Inferior parietal cortex (tissue), 1 donor: Measurements from ENCODE around the gene TBC1D10B.

Experiments used
- DNase-seq: peaks from one replicate; pipeline ENCODE4 v3.0.0-alpha.2; 2016; ENCODE audit errors: extremely low spot score

TBC1D10B gene

GRCh38 chr16:30370456-30371247, at the start of gene TBC1D10B:
Gene TBC1D10B, minus strand, starts transcription at chr16:30370494. Its CDS starts 311 bp downstream, at chr16:30370183.
- peak; percentile 100 for DNase-seq

DNA sequence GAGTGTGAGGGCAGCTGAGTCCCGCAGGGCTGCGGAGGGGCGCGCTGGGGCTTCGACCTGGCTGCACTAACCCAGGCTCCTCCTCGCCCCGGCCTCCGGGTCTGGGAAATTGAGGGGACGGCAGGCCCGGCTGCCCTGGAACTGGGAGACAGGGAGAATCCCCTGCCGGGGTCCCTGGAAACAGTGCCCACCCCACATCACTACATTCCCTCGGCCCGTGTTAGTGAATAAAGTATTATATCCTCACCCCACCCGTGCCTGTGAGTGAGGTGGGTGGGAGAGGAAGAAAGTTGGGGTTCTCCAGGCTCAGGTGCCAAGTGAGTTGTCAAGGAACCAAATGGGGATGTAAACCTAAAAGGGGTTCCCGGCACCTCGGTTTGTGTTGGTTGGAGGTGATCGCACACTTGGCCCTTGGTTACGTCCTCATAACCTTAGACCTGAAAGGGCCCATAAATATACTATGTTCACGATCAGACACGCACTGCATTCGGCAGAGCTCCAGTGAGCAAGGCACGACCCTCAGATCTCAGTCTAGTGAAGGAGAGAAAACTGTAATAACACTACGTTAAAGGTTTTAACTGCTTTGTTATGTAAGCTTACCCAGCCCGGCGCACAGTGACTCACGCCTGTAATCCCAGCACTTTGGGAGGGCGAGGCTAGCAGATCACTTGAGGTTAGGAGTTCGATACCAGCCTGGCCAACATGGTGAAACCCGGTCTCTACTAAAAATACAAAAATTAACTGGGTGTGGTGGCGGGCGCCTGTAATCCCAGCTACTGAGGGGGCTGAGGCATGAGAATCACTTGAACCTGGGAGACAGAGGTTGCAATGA, 48.3 kb upstream of the TBC1D10B start:
- DNase-seq, result no peak

- DNase-seq, result peak; percentile 73
Measured at GRCh38 chr16:30417529-30418349, 47.4 kb upstream of the TBC1D10B start.

DNA sequence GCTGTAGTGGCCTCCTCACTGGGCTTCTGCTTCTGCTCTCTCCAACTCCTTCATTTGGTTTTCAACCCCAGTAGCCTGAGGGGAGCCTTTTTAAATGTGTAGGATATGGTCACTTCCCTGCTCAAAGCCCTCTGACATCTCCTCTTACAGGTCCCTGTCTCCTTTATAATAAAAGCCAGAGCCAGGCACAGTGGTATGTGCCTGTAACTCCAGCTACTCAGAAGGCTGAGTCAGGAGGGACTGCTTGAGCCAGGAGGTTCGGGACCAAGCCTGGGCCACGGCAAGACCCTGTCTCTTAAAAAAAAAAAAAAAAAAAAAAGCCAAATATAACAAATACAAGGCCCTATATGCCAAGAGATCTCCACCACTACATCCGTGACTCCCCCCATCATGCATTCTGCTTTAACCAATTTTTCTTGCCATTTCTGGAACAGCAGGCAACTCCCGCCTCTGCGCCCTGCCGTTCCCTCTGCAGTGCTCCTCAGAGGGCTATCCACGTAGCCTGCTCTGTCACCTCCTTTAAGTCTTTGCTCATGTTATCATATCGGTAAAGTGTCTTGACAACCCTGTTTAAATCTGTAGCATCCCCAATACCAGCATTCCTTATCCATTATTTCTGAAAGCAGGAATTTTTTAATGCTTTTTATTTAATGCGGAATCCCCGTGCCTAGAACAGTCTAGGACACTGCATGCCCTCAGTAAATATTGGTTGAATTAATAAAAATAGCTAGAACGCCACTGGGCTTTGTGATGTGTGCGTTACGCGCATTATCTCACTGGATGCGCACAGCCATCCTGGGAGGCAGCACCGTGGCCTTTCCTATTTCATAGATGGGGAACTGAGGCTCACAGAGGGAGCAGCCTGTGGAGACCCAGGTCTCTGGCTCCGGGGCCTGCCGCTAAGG, 46.6 kb upstream of the TBC1D10B start:
- no peak for DNase-seq

GRCh38 chr16:30416047-30416603, 45.8 kb upstream of the TBC1D10B start:
- DNase-seq, result no peak

- DNase-seq, result no peak
Measured at GRCh38 chr16:30414159-30414558, 43.9 kb upstream of the TBC1D10B start.

DNA sequence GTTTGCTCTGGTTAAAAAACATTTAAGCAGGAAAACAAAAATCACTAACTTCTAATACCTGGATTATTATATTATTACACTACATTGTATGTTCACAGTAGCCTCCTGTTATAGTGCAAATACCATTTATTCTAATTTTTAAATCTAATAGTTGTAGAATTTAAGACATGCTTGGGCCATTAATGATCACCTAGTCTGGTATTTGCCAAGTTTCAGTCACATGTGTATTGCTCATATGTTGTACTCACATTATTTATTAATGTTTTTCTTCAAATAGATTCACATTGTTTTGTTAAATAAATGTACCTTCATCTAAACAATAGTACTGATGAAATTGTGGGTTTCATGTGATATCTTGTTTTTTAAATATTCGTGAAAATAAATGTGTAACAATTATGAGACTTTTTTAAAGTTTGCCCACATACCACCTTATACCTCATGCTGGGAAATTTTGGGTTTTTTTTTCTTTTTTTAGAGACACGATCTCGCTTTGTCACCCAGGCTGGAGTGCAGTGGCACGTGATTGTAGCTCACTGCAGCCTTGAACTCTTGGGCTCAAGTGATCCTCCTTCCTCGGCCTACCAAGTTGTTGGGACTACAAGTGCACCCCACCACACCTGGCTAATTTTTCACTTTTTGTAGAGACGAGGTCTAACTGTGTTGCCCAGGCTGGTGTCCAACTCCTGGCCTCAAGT, 43.0 kb upstream of the TBC1D10B start:
- no peak for DNase-seq

GRCh38 chr16:30409125-30410060, 39.1 kb upstream of the TBC1D10B start:
- DNase-seq, result peak; percentile 96

DNA sequence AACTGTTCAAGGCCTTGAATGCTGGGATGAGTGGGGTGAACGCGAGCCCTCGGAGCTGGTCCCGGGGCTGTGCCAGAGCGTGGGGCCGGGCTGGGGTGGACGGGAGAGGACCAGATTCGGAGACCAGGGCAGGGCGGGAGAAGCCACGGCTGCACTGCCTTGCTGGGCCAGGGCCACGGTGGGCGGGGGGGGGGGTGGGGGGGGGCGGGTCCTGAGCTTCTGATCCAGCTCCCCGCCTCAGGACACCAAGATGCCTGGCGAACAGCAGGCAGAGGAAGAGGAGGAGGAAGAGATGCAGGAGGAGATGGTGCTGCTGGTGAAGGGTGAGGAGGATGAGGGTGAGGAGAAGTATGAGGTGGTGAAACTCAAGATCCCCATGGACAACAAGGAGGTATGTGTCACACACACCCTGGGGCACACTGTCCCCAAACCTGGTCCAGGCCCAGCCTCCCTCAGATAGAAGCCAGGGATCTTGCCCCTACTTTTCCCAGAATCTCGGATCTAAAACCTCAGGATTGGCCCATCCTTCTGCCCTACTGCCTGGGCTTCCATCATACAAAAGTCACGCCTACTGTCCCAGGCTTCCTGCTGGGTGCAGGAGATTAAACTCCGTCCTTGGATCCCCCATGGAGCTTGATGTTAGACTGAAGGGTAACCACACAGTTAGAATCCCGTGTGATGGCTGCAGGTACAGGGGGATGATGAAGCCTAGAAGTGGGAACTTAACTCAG, 37.7 kb upstream of the TBC1D10B start:
- DNase-seq, result no peak

GRCh38 chr16:30407102-30407803, 37.0 kb upstream of the TBC1D10B start, which contains the start of gene ZNF771:
Gene ZNF771, plus strand, starts transcription at chr16:30407606. Its CDS starts 448 bp downstream, at chr16:30408054.
- DNase-seq, result peak; percentile 88

DNA sequence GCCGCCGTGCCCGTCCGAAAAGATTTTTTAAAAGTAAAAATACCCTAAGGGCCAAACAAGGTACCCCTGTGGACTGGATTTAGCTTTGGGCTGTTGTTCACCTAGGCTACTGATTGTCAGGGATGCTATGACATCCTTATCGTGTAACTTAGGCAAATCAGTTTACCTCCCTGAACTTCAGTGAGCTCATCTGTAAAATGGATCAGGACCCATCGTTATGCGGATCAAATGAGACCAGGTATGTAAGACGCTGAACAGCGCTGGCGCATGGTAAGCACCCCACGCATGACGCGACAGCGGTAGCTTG, 36.5 kb upstream of the TBC1D10B start:
- DNase-seq, result no peak

DNA sequence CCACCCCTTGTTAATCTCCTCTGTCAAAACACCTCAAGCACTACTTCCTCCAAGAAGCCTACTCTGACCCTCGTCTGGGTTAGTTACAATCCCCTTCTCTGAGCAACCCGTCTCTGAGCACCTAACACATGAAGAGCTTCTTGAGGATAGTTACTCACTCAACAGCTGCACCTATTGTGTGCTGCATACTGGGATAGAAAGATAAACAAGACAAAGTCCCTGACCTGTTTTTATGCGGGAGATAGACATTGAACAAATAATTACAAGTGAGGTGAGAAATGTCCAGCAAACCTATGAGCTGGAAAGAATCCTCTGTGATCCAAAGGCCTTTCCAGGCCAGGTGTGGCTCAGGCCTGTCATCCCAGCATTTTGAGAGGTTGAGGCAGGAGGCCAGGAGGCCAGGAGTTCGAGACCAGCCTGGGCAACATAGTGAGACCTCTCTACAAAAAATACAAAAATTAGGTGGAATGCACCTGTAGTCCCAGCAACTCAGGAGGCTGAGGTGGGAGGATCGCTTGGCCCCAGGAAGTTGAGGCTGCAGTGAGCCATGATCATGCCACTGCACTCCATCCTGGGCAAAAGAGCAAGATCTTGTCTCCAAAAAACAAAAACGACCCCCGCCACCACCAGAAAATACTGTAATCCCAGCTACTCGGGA, 31.6 kb upstream of the TBC1D10B start:
- no peak for DNase-seq

DNA sequence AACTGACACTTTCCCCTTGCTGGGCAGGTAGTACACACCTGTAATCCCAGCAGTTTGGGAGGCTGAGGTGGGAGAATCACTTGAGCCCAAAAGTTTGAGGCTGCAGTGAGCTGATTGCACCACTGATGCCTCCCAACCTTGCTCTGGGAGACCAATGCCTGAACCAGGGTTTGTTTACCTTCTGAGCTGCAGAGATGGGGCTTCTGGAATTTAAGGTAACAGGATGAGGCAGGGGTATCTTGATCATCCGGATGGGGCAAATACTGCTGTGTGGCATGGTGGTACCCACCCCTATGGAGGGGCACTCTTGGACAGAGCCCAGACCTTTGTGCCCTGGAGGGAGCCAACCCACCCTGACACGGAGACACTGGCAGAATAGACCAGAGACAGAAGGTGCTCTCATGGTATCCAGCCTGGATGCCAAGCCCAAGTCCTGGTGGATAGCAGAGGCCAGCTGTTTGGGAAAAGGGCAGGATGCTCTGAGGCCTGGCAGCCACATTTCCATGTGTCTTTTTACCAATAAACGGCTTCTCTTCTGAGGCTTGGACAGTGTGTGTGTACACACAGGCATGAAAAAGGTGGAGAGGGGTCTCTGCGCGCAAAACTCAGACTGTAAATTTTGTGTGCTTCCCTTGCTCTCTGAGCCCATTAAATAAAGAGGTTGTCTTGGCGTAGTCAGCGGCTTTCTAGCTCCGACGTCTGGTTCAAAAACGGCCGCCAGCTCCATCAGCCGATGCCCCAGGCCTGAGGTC, 29.3 kb upstream of the TBC1D10B start:
- DNase-seq, result no peak

DNA sequence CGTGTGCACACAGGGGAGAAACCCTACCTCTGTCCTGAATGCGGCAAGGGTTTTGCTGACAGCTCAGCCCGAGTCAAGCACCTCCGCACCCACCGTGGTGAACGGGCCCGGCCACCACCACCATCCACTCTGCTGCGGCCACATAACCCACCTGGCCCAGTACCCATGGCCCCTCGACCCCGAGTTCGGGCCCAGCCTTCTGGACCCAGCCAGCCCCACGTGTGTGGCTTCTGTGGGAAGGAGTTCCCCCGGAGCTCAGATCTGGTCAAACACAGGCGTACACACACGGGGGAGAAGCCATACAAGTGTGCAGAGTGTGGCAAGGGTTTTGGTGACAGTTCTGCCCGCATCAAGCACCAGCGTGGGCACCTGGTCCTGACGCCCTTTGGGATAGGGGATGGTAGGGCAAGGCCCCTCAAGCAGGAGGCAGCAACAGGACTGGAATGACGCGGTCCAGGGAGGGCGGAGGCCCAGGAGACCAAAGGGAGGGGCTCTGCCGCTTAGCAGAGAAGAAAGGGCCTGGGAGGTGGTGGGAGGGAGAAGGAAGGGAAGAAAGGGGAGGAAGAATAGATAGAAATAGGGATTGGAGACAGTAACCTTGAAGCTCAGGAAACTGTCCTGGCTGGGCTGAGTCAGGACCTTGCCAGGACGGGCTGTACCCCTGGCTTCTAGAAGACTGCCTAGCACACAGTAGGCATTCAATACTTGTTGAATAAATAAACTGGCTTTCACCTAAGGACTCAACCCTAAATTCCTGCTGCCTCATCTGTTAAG, 28.6 kb upstream of the TBC1D10B start:
- DNase-seq, result no peak
